HUES6 (cell line): ENCODE measurements around the gene DCD.
"Not testable (repeated sequence)": the region's sequence is repeated elsewhere in the genome, so short reads cannot be mapped to it uniquely, and the experiment has no call there.

ENCODE experiments used
- H3K27ac ChIP-seq: 2 replicates; pipeline ENCODE4 v1.7.0; 2013; ENCODE audit warnings: low read depth, mild to moderate bottlenecking, low read length, inconsistent platforms
- H3K27me3 ChIP-seq: 2 replicates; pipeline ENCODE4 v1.6.1; 2013; ENCODE audit warnings: low read length; ENCODE audit not compliant: control insufficient read depth, insufficient read depth
- H3K36me3 ChIP-seq: 2 replicates; pipeline ENCODE4 v1.6.1; 2013; ENCODE audit warnings: low read length; ENCODE audit not compliant: control insufficient read depth, insufficient read depth
- H3K4me1 ChIP-seq: 2 replicates; pipeline ENCODE4 v1.6.1; 2013; ENCODE audit warnings: low read length; ENCODE audit not compliant: control insufficient read depth, insufficient read depth
- H3K4me3 ChIP-seq: 2 replicates; pipeline ENCODE4 v1.5.1; 2013; ENCODE audit warnings: low read depth, low read length
- H3K9ac ChIP-seq: one replicate; pipeline ENCODE4 v1.6.1; 2013; ENCODE audit warnings: mild to moderate bottlenecking, low read length
- H3K9me3 ChIP-seq: 2 replicates; pipeline ENCODE4 v1.6.1; 2013; ENCODE audit warnings: low read depth, low read length; ENCODE audit not compliant: control insufficient read depth, insufficient read depth

The DCD gene

DNA sequence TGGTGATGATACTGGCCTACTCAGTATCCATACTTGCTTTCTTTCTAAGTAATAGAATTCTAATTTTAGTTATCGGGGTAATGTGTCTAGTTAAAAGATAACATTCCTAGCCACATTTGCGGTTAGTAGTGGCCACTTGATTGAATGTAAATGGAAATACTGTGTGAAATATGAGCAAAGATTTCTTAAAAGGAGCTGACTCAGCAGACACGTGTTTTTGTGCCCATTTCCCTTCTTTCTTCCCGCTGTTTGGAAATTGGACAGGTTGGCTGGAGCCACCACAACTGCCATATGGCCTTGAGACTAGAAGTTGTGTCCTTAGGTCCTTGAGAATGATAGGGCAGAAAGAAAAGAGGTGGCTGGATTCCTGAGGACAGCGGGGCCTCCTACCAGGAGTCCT, 19.8 kb upstream of the DCD start:
- Histone ChIP-seq H3K4me3 (no peak overlapping the region), H3K27me3 (no peaks in the 10 kb centered on the region), H3K9me3 (no peaks in the 10 kb centered on the region), H3K27ac (no peak overlapping the region), H3K4me1 (no peaks in the 10 kb centered on the region), H3K9ac (no peak overlapping the region), H3K36me3 (no peaks in the 10 kb centered on the region)

GRCh38 chr12:54666008-54666407, 17.8 kb upstream of the DCD start:
- no peak overlapping the region for H3K4me3 ChIP-seq
- no peak overlapping the region for H3K27ac ChIP-seq
- no peaks in the 10 kb centered on the region for H3K9me3 ChIP-seq
- H3K36me3 ChIP-seq, result no peaks in the 10 kb centered on the region
- no peak overlapping the region for H3K9ac ChIP-seq
- H3K4me1 ChIP-seq, result no peaks in the 10 kb centered on the region
- no peaks in the 10 kb centered on the region for H3K27me3 ChIP-seq

DNA sequence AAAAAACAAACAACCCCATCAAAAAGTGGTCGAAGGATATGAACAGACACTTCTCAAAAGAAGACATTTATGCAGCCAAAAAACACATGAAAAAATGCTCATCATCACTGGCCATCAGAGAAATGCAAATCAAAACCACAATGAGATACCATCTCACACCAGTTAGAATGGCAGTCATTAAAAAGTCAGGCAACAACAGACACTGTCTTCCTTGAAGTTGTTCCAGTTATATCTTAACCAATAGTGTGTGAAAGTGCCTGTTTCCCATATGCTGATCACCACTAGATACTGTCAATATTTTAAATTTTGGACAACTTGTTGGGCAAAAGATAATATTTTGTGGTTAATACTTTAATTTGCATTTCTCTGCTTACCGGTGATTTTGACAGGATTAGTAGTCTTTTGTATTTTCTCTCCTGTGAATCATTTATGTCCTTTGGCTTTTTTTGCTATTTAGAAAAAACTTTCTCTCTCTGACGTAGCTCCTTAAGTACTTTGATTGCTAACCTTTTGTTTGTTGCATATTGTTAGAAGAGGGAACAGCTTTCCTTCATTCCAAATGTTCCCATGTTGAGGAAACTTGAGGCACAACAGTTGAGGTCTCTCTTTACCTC, 17.0 kb upstream of the DCD start:
- not testable (repeated sequence) for H3K9me3 ChIP-seq, H3K4me3 ChIP-seq, H3K9ac ChIP-seq, H3K27ac ChIP-seq, H3K36me3 ChIP-seq, H3K27me3 ChIP-seq, H3K4me1 ChIP-seq

- Histone ChIP-seq H3K27ac (no peak overlapping the region), H3K36me3 (no peaks in the 10 kb centered on the region), H3K27me3 (no peaks in the 10 kb centered on the region), H3K9me3 (no peaks in the 10 kb centered on the region), H3K4me3 (no peak overlapping the region), H3K4me1 (no peaks in the 10 kb centered on the region), H3K9ac (no peak overlapping the region)
Observed at GRCh38 chr12:54663603-54664002, 15.4 kb upstream of the DCD start.

GRCh38 chr12:54662026-54662425, 13.9 kb upstream of the DCD start:
- H3K4me3 ChIP-seq, result no peak overlapping the region
- H3K27me3 ChIP-seq, result no peaks in the 10 kb centered on the region
- no peak overlapping the region for H3K9ac ChIP-seq
- no peaks in the 10 kb centered on the region for H3K36me3 ChIP-seq
- no peaks in the 10 kb centered on the region for H3K4me1 ChIP-seq
- no peak overlapping the region for H3K27ac ChIP-seq
- H3K9me3 ChIP-seq, result no peaks in the 10 kb centered on the region

DNA sequence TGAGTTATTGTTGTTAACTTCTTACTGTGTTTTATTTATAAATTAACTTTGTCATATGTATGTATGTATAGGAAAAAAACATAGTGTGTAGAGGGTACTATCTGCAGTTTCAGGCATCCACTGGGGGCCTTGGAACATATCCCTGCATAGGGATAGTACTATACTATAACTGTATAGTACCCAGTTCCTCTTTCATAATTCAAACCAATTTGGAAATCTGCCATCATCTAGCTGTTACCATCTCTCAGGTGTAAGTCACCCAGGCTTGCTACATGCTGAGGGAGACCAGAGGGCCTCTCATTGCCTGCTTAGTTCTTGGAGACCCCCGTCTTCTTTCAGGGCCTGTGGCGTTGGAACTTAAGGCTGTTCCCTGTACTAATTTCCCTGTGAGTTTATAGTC, 12.9 kb upstream of the DCD start:
- H3K9ac ChIP-seq, result no peak overlapping the region
- no peaks in the 10 kb centered on the region for H3K27me3 ChIP-seq
- H3K4me1 ChIP-seq, result no peaks in the 10 kb centered on the region
- H3K9me3 ChIP-seq, result no peaks in the 10 kb centered on the region
- no peak overlapping the region for H3K4me3 ChIP-seq
- no peaks in the 10 kb centered on the region for H3K36me3 ChIP-seq
- no peak overlapping the region for H3K27ac ChIP-seq

- Histone ChIP-seq H3K36me3 (no peaks in the 10 kb centered on the region), H3K27me3 (no peaks in the 10 kb centered on the region), H3K27ac (no peak overlapping the region)
Observed at GRCh38 chr12:54660320-54660962, 12.3 kb upstream of the DCD start.

DNA sequence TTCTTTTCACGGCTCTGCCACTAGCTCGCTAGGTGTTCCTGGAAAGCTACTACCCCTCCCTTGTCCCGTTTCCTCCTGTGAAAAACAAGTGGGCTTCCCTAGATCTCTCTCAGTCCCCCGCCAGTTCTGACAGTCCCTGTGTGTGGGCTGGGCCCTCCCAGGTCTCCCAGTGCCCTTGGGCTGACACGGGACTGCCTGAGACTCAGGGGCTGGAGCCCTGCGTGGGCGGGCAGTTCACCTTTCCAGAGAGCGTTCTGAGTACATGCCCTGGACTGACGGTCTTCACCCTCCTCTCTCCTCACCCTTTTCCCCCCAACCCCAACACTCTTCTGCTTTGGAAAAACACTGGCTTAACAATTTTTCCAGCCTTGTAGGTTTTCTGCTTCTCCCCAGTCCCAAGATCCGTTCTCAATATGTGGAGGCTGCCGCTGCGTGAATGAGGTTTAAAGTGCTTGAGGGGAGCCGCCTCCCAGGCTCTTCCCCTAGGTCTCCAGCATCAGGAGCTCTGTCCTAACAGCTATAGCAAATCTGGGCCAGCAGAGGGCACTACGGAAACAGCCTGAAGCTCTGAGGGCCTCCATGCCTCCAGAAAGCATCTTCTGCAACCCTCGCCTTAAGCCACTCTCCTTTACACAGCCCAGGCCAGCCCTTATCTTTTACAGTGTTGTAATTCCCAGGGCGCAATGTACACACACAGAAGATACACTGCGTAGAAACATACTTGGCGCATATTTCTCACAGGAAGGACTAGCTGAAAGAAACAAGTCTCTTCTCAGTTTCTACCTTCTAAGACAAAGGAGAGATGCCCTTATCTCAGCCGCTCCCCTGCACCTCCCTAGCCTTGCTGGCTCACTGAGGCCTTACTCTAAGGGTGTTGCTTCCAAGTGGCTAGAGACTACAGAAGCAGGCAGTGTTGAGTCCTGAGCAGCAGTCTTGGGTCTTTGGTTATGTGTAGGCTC, 10.4 kb upstream of the DCD start:
- H3K4me3 ChIP-seq, result no peak overlapping the region
- H3K36me3 ChIP-seq, result no peaks in the 10 kb centered on the region
- peaks cover 7% of the 10 kb centered on the region; the same call in 1 of the 2 replicates for H3K4me1 ChIP-seq
- no peaks in the 10 kb centered on the region for H3K27me3 ChIP-seq
- H3K9ac ChIP-seq, result no peak overlapping the region
- H3K9me3 ChIP-seq, result no peaks in the 10 kb centered on the region
- H3K27ac ChIP-seq, result no peak overlapping the region

More at GRCh38 chr12:54660320-54660962, 12.3 kb upstream of the DCD start:
- Histone ChIP-seq H3K4me3 (no peak overlapping the region), H3K9me3 (no peaks in the 10 kb centered on the region), H3K4me1 (no peaks in the 10 kb centered on the region), H3K9ac (no peak overlapping the region)

DNA sequence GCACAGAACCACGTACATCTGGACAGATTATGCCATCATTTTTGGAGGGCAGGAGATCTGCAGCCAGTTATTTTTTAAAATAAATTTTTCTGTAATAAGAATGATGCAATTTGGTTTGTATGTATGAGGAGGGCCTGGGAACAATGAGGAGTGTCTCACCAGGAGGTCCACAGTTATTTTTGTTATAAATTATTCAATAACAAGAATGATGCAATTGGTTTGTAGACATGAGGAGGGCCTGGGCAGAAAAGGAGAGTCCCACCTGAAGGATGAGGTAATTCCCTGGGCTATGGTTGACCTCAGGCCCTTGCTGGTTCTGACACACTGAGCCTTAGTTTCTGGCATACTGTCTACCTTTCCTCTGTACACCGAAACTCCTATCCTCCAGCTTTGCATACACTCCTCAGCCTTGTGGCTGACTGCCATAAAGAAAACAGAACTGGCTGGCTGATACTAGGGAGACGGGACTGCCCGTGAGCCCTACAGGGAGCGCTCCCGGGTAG, 9.0 kb upstream of the DCD start:
- no peak overlapping the region for H3K27ac ChIP-seq
- H3K9ac ChIP-seq, result no peak overlapping the region
- no peak overlapping the region for H3K4me3 ChIP-seq
- H3K4me1 ChIP-seq, result peaks cover 7% of the 10 kb centered on the region; the same call in 1 of the 2 replicates
- H3K9me3 ChIP-seq, result no peaks in the 10 kb centered on the region
- no peaks in the 10 kb centered on the region for H3K27me3 ChIP-seq
- no peaks in the 10 kb centered on the region for H3K36me3 ChIP-seq

DNA sequence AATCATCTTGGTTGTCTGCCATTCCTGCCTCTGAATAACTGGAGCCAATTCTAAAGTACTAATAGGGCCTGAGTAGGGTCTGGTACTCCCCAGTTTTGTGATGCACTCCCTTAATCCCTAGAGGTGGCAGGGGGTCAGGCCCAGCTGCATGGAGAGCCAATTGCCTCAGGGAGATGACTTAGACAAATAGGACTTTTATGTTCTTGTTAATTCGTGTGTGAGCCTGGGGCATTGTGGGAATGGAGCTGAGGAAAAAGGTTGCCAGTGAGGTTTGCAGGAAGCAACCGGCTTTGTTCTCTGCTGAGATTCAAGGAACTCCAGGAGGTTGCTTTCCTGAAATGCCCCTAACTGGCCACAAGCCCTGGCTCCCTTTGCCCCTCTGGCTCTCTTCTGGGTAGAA, 6.8 kb upstream of the DCD start:
- Histone ChIP-seq H3K4me1 (peaks cover 7% of the 10 kb centered on the region), H3K27ac (no peak overlapping the region), H3K9ac (no peak overlapping the region), H3K9me3 (no peaks in the 10 kb centered on the region), H3K27me3 (no peaks in the 10 kb centered on the region), H3K36me3 (no peaks in the 10 kb centered on the region), H3K4me3 (no peak overlapping the region)

DNA sequence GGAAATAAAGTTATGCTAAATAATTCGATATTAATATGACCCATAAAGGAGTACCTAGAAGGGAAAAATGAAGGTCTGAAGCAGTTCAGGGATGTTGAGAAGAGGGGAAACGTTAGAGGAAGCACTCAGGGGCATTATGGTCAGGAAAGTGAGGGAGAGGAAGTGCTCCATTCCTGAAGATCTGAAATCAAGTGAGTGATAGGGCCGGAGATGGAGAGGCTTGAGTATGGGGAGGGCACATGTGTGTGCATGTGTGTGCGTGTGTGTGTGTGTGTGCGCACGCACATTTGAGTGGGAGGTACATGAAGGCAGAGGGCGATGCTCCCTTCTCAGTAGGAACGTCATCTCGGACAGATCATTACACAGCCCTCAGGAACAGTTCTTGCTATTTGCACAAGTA, 4.9 kb upstream of the DCD start:
- Histone ChIP-seq H3K27ac (no peak overlapping the region), H3K27me3 (no peaks in the 10 kb centered on the region), H3K36me3 (no peaks in the 10 kb centered on the region), H3K4me1 (peaks cover 7% of the 10 kb centered on the region), H3K9ac (no peak overlapping the region), H3K9me3 (no peaks in the 10 kb centered on the region), H3K4me3 (no peak overlapping the region)
